Uterus (tissue), 4 donors: Measurements from ENCODE around the gene KDM6A. TPM values are rescaled to one million over a fixed set of nuclear protein-coding genes. Genes with fewer than 3 reads are reported as not detected.

ENCODE experiments used
- DNase-seq, 2 donors: peaks; one replicate each; pipeline ENCODE4 v3.0.0-alpha.2; 2019 to 2020
- H3K27ac ChIP-seq, 2 donors: fragments of 200-600 bp; sonication (generic); 1 replicate in 1 of 2; 2 replicates in 1 of 2; pipeline ENCODE4 v1.5.1; 2016 to 2018
- H3K27me3 ChIP-seq, 2 donors: fragments of 200-600 bp; sonication (generic); one replicate each; pipeline ENCODE4 v1.5.1; 2018 to 2019; ENCODE audit warnings: control low read depth in 1 of 2
- H3K36me3 ChIP-seq, 2 donors: fragments of 200-600 bp; sonication (generic); one replicate each; pipeline ENCODE4 v1.5.1; 2019; ENCODE audit warnings: control low read depth in 1 of 2
- H3K4me1 ChIP-seq, 2 donors: fragments of 200-600 bp; sonication (generic); one replicate each; pipeline ENCODE4 v1.5.1; 2018 to 2019; ENCODE audit warnings: control low read depth in 1 of 2
- H3K4me3 ChIP-seq, 2 donors: fragments of 200-600 bp; sonication (generic); 1 replicate in 1 of 2; 2 replicates in 1 of 2; pipeline ENCODE4 v1.5.1; 2018 to 2019; ENCODE audit warnings: mild to moderate bottlenecking in 1 of 2
- H3K9me3 ChIP-seq, 2 donors: fragments of 200-600 bp; sonication (generic); one replicate each; pipeline ENCODE4 v1.5.1; 2019; ENCODE audit warnings: control low read depth in 1 of 2
- POLR2A ChIP-seq, 2 donors: fragments of 450-650 bp; IDR thresholded peaks; one replicate each; pipeline ENCODE4 v1.6.1; 2016; ENCODE audit warnings: antibody characterized with exemption in 2 of 2, mild to moderate bottlenecking in 1 of 2, moderate library complexity in 1 of 2
- intact Hi-C: fragments of 100-400 bp; cut with DNase I; formaldehyde crosslinking; loops from one replicate; pipeline ENCODE4 v1.15.1; 2023; ENCODE audit warnings: low total_unique reads
- total RNA-seq, 4 donors: library from RNA; depleted of rRNA in 3 of 4; stranded (reverse); fragments of >200 nt in 3 of 4; gene quantifications; one replicate each; pipeline versions ENCODE4 v1.1.0 to v1.2.4, GENCODE V29; 2014 to 2023
- TF ChIP-seq, protein P1 (sequence below), 4 experiments: fragments of 200-600 bp in 2 of 4; fragments of 450-650 bp in 2 of 4; sonication (generic) in 2 of 4; IDR thresholded peaks; one replicate each; pipeline ENCODE4 v1.5.1; 2016 to 2019; ENCODE audit warnings: antibody characterized with exemption in 4 of 4, mild to moderate bottlenecking in 2 of 4, moderate library complexity in 1 of 4
- donor health status: DM: yes; HTN: yes; CAD: no.

Gene KDM6A
- total RNA-seq, 4 donors from 2014 or later: 26.2 to 69.0 (median 57.9) TPM

- no peak for DNase-seq
- Histone ChIP-seq H3K4me3 (no peak overlapping the region), H3K4me1 (peaks cover 0 to 9% of the 10 kb centered on the region in 2 donors), H3K27me3 (no peaks in the 10 kb centered on the region), H3K9me3 (no peaks in the 10 kb centered on the region), H3K36me3 (no peaks in the 10 kb centered on the region), H3K27ac (no peak overlapping the region)
- intact Hi-C loops: no loop called here
- TF ChIP-seq, protein P1, sequence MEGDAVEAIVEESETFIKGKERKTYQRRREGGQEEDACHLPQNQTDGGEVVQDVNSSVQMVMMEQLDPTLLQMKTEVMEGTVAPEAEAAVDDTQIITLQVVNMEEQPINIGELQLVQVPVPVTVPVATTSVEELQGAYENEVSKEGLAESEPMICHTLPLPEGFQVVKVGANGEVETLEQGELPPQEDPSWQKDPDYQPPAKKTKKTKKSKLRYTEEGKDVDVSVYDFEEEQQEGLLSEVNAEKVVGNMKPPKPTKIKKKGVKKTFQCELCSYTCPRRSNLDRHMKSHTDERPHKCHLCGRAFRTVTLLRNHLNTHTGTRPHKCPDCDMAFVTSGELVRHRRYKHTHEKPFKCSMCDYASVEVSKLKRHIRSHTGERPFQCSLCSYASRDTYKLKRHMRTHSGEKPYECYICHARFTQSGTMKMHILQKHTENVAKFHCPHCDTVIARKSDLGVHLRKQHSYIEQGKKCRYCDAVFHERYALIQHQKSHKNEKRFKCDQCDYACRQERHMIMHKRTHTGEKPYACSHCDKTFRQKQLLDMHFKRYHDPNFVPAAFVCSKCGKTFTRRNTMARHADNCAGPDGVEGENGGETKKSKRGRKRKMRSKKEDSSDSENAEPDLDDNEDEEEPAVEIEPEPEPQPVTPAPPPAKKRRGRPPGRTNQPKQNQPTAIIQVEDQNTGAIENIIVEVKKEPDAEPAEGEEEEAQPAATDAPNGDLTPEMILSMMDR (IDR thresholded peaks at IDR 0.05): no peak
- no peak for TF ChIP-seq POLR2A (IDR thresholded peaks at IDR 0.05)
These were observed 45.7 kb downstream of the KDM6A start for GRCh38 chrX:44918722-44919121.

GRCh38 chrX:44922980-44923379 lies 50.0 kb downstream of the KDM6A start:
- DNase-seq: no peak
- H3K9me3 ChIP-seq: no peaks in the 10 kb centered on the region
- H3K36me3 ChIP-seq: no peaks in the 10 kb centered on the region
- H3K27me3 ChIP-seq: no peaks in the 10 kb centered on the region
- intact Hi-C loops: no loop called here
- TF ChIP-seq, protein P1 (IDR thresholded peaks at IDR 0.05): no peak
- H3K27ac ChIP-seq: no peak overlapping the region
- no peak overlapping the region for H3K4me3 ChIP-seq
- H3K4me1 ChIP-seq: peaks cover 0 to 4% of the 10 kb centered on the region in 2 donors

DNA sequence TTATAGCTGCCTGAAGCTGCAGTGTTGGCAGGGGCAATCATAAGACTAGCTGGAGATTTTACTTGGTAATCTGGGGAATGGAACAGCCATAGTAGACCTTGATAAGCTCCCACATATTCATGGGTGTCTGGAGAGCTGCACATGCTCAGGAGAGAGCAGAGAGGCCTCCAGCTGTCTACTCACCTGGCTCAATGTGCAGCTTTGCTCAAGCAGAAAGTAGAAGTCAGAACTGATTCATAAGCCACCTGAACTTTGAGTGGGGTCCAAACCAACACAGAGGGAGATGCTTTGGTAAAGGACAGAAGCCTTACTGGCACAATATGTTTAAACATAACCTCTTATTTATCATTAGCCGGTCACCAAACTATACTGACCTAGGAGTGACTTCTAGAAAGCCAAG lies 54.4 kb downstream of the KDM6A start:
- Histone ChIP-seq H3K27me3 (no peaks in the 10 kb centered on the region), H3K4me1 (no peaks in the 10 kb centered on the region), H3K27ac (no peak overlapping the region), H3K4me3 (no peak overlapping the region), H3K9me3 (no peaks in the 10 kb centered on the region), H3K36me3 (no peaks in the 10 kb centered on the region)
- TF ChIP-seq, protein P1 (IDR thresholded peaks at IDR 0.05): no peak
- no peak for TF ChIP-seq POLR2A (IDR thresholded peaks at IDR 0.05)
- intact Hi-C loops: no loop called here
- DNase-seq: no peak

DNA sequence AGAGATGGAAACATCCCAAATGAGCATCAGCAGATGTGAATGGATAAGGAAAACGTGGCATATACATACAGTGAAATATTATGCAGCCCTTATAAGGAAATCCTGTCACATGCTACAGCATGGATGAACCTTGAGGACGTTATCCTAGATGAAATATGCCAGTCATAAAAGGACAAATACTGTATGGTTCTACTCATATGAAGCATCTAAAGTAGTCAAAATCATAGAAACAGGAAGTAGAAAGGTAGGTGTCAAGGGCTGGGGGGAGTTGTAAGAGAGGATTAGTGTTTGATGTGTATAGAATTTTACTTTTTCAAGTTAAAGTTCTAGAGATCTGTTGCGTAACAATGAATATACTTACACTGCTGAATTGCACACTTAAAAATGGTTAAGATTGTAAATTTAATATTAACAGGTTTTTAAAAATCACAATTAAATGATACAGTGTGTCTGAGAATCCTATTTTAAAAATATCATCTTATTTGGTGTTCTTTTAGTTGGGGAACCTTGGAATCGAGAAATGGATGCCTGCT lies 58.5 kb downstream of the KDM6A start:
- H3K9me3 ChIP-seq: no peaks in the 10 kb centered on the region
- no peak for TF ChIP-seq POLR2A (IDR thresholded peaks at IDR 0.05)
- TF ChIP-seq, protein P1 (IDR thresholded peaks at IDR 0.05): no peak
- no peaks in the 10 kb centered on the region for H3K27me3 ChIP-seq
- no peak overlapping the region for H3K27ac ChIP-seq
- H3K4me1 ChIP-seq: no peaks in the 10 kb centered on the region
- H3K36me3 ChIP-seq: no peaks in the 10 kb centered on the region
- intact Hi-C loops: no loop called here
- no peak for DNase-seq
- H3K4me3 ChIP-seq: no peak overlapping the region

- intact Hi-C loops: no loop called here
- TF ChIP-seq, protein P1 (IDR thresholded peaks at IDR 0.05): no peak
- no peak for TF ChIP-seq POLR2A (IDR thresholded peaks at IDR 0.05)
- Histone ChIP-seq H3K9me3 (no peaks in the 10 kb centered on the region), H3K27ac (no peak overlapping the region), H3K4me3 (no peak overlapping the region), H3K27me3 (no peaks in the 10 kb centered on the region), H3K4me1 (no peaks in the 10 kb centered on the region), H3K36me3 (no peaks in the 10 kb centered on the region)
- DNase-seq: no peak
These were observed 62.2 kb downstream of the KDM6A start for GRCh38 chrX:44935172-44935571.
